GM23338 (cell line): ENCODE results near the gene FLVCR1. TPM values are rescaled to one million over a fixed set of nuclear protein-coding genes. Genes with fewer than 3 reads are reported as not detected.

Source experiments
- ATAC-seq: fragments of 200-7000 bp; cut with Tn5 transposase; 3 replicates; pipeline ENCODE4 v1.9.1; 2020
- DNase-seq: peaks from one replicate; pipeline ENCODE4 v3.0.0-alpha.2; 2015; ENCODE audit warnings: low spot score
- H2AFZ ChIP-seq: fragments of 200-600 bp; sonication (generic); 2 replicates; pipeline ENCODE4 v1.8.0; 2016; ENCODE audit warnings: antibody characterized with exemption, mild to moderate bottlenecking, moderate library complexity
- H3F3A ChIP-seq: fragments of 200-600 bp; sonication (generic); replicated peaks from 2 replicates; pipeline ENCODE4 v1.8.0; 2017; ENCODE audit warnings: antibody characterized with exemption, mixed run types, low read depth
- H3K27ac ChIP-seq: fragments of 200-600 bp; sonication (generic); 2 replicates; pipeline ENCODE4 v1.6.1; 2016; ENCODE audit warnings: low read depth
- H3K27me3 ChIP-seq: fragments of 200-600 bp; sonication (generic); 2 replicates; pipeline ENCODE4 v1.8.0; 2016; ENCODE audit warnings: mild to moderate bottlenecking, mixed run types, moderate library complexity; ENCODE audit not compliant: insufficient read depth
- H3K36me3 ChIP-seq: fragments of 200-600 bp; sonication (generic); 2 replicates; pipeline ENCODE4 v1.8.0; 2016; ENCODE audit warnings: mild to moderate bottlenecking; ENCODE audit not compliant: insufficient read depth
- H3K4me1 ChIP-seq: fragments of 200-600 bp; sonication (generic); 2 replicates; pipeline ENCODE4 v1.8.0; 2016; ENCODE audit warnings: mild to moderate bottlenecking, moderate library complexity; ENCODE audit not compliant: insufficient read depth
- H3K4me2 ChIP-seq: fragments of 200-600 bp; sonication (generic); 2 replicates; pipeline ENCODE4 v1.7.1; 2017; ENCODE audit warnings: mixed run types
- H3K4me3 ChIP-seq: fragments of 200-600 bp; sonication (generic); 2 replicates; pipeline ENCODE4 v1.6.1; 2016; ENCODE audit warnings: mixed run types
- H3K79me2 ChIP-seq: fragments of 200-600 bp; sonication (generic); replicated peaks from 2 replicates; pipeline ENCODE4 v1.8.0; 2017; ENCODE audit warnings: mild to moderate bottlenecking; ENCODE audit not compliant: insufficient read depth
- H3K9me2 ChIP-seq: fragments of 200-600 bp; sonication (generic); 2 replicates; pipeline ENCODE4 v1.8.0; 2017; ENCODE audit not compliant: insufficient read depth
- H4K20me1 ChIP-seq: fragments of 200-600 bp; sonication (generic); replicated peaks from 2 replicates; pipeline ENCODE4 v1.8.0; 2017; ENCODE audit warnings: mild to moderate bottlenecking; ENCODE audit not compliant: insufficient read depth
- H3K27ac Mint-ChIP-seq: 2 replicates; pipeline ENCODE4 v1.8.0; 2020; ENCODE audit warnings: inconsistent platforms, mild to moderate bottlenecking, moderate library complexity, mixed read lengths
- H3K27me3 Mint-ChIP-seq: 3 replicates; pipeline ENCODE4 v1.8.0; 2022; ENCODE audit warnings: low read depth, mild to moderate bottlenecking, moderate library complexity, mixed read lengths, inconsistent platforms; ENCODE audit not compliant: insufficient read depth, poor library complexity
- H3K36me3 Mint-ChIP-seq: 3 replicates; pipeline ENCODE4 v1.8.0; 2021; ENCODE audit warnings: low read depth, mild to moderate bottlenecking, inconsistent platforms, moderate library complexity, mixed read lengths
- H3K4me1 Mint-ChIP-seq: 3 replicates; pipeline ENCODE4 v1.8.0; 2020; ENCODE audit warnings: mild to moderate bottlenecking, inconsistent platforms, mixed read lengths
- H3K4me3 Mint-ChIP-seq: 3 replicates; pipeline ENCODE4 v1.8.0; 2021; ENCODE audit warnings: moderate library complexity, mild to moderate bottlenecking, inconsistent platforms, mixed read lengths
- H3K9me3 Mint-ChIP-seq: 3 replicates; pipeline ENCODE4 v1.8.0; 2020; ENCODE audit warnings: moderate library complexity, mild to moderate bottlenecking, inconsistent platforms, mixed read lengths
- CREB1 ChIP-seq: fragments of 250-450 bp; sonication (Bioruptor Pico); IDR thresholded peaks from 2 replicates; pipeline ENCODE4 v1.5.0; 2020; ENCODE audit warnings: low read depth, mild to moderate bottlenecking, moderate library complexity
- CTCF ChIP-seq, 2 experiments: fragments of 200-600 bp in 1 of 2; sonication (generic) in 1 of 2; conservative IDR thresholded peaks; 2 replicates each; pipeline versions ENCODE4 v1.5.1 to v1.6.1; 2016 to 2017; ENCODE audit warnings: antibody characterized with exemption in 2 of 2, low read depth in 2 of 2, mild to moderate bottlenecking in 2 of 2, moderate library complexity in 1 of 2
- EZH2phosphoT487 ChIP-seq: fragments of 200-600 bp; sonication (generic); IDR thresholded peaks from one replicate; pipeline ENCODE4 v1.8.1; 2018; ENCODE audit warnings: antibody characterized with exemption; ENCODE audit not compliant: unreplicated experiment
- JUNB ChIP-seq: IDR thresholded peaks from one replicate; pipeline ENCODE4 v1.6.1; 2016; ENCODE audit warnings: antibody characterized with exemption; ENCODE audit not compliant: unreplicated experiment
- NANOG ChIP-seq: IDR thresholded peaks from 2 replicates; pipeline ENCODE4 v1.6.1; 2016; ENCODE audit warnings: antibody characterized with exemption, borderline replicate concordance
- POLR2AphosphoS5 ChIP-seq: IDR thresholded peaks from 2 replicates; pipeline ENCODE4 v1.6.1; 2016; ENCODE audit warnings: antibody characterized with exemption, low read depth
- REST ChIP-seq: IDR thresholded peaks from one replicate; pipeline ENCODE4 v1.6.1; 2018; ENCODE audit warnings: antibody characterized with exemption; ENCODE audit not compliant: unreplicated experiment
- ZNF114 ChIP-seq: fragments of 250-450 bp; sonication (Bioruptor Pico); IDR thresholded peaks from 2 replicates; pipeline ENCODE4 v1.5.0; 2020; ENCODE audit warnings: mild to moderate bottlenecking, moderate library complexity
- polyA plus RNA-seq: library from polyadenylated mRNA; unstranded; fragments of >200 nt; fragmentation: Nextera tagmentation; extraction: Ambion mirVana; gene quantifications from 2 replicates; pipeline ENCODE4 v1.2.1, GENCODE V29; 2016
- total RNA-seq: library from RNA; depleted of rRNA; stranded (reverse); fragments of >200 nt; shearing (Covaris generic); gene quantifications from 2 replicates; pipeline ENCODE4 v1.2.3, GENCODE V29; 2014
- TF ChIP-seq, protein P1 (sequence below): fragments of 250-450 bp; sonication (Bioruptor Pico); IDR thresholded peaks from 2 replicates; pipeline ENCODE4 v1.5.0; 2020; ENCODE audit warnings: mild to moderate bottlenecking, moderate library complexity
- TF ChIP-seq, protein P2 (sequence below): IDR thresholded peaks from 2 replicates; pipeline ENCODE4 v1.6.1; 2016; ENCODE audit warnings: antibody characterized with exemption

The FLVCR1 gene
- total and polyA plus RNA-seq, 2 experiments from 2014 or later, result 60.5 to 93.5 TPM

DNA sequence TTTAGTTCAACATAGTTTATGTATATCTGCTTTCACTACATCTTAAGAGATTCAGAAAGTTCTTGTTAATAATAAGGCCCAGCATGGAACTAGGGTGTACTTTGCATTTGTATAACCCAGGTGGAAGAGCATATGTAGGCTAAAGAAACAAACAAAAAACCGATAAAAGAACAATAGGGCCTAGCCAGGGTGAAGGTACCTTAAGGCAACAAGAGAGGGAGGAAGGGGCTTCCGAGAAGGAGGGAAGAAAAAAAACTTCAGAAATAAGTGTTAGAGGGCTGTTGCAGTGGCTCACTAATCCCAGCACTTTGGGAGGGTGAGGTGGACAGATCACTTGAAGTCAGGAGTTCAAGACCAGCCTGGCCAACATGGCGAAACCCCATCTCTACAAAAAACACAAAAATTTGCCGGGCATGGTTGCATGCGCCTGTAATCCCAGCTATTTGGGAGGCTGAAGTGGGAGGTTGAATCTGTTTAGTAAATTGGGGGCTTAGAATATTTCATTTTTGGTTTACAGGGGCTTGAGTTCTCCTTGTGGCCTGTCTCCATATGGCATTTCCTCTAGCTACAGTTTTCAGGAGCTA is 5.9 kb upstream of the FLVCR1 start (continued):
- TF ChIP-seq, protein P1, sequence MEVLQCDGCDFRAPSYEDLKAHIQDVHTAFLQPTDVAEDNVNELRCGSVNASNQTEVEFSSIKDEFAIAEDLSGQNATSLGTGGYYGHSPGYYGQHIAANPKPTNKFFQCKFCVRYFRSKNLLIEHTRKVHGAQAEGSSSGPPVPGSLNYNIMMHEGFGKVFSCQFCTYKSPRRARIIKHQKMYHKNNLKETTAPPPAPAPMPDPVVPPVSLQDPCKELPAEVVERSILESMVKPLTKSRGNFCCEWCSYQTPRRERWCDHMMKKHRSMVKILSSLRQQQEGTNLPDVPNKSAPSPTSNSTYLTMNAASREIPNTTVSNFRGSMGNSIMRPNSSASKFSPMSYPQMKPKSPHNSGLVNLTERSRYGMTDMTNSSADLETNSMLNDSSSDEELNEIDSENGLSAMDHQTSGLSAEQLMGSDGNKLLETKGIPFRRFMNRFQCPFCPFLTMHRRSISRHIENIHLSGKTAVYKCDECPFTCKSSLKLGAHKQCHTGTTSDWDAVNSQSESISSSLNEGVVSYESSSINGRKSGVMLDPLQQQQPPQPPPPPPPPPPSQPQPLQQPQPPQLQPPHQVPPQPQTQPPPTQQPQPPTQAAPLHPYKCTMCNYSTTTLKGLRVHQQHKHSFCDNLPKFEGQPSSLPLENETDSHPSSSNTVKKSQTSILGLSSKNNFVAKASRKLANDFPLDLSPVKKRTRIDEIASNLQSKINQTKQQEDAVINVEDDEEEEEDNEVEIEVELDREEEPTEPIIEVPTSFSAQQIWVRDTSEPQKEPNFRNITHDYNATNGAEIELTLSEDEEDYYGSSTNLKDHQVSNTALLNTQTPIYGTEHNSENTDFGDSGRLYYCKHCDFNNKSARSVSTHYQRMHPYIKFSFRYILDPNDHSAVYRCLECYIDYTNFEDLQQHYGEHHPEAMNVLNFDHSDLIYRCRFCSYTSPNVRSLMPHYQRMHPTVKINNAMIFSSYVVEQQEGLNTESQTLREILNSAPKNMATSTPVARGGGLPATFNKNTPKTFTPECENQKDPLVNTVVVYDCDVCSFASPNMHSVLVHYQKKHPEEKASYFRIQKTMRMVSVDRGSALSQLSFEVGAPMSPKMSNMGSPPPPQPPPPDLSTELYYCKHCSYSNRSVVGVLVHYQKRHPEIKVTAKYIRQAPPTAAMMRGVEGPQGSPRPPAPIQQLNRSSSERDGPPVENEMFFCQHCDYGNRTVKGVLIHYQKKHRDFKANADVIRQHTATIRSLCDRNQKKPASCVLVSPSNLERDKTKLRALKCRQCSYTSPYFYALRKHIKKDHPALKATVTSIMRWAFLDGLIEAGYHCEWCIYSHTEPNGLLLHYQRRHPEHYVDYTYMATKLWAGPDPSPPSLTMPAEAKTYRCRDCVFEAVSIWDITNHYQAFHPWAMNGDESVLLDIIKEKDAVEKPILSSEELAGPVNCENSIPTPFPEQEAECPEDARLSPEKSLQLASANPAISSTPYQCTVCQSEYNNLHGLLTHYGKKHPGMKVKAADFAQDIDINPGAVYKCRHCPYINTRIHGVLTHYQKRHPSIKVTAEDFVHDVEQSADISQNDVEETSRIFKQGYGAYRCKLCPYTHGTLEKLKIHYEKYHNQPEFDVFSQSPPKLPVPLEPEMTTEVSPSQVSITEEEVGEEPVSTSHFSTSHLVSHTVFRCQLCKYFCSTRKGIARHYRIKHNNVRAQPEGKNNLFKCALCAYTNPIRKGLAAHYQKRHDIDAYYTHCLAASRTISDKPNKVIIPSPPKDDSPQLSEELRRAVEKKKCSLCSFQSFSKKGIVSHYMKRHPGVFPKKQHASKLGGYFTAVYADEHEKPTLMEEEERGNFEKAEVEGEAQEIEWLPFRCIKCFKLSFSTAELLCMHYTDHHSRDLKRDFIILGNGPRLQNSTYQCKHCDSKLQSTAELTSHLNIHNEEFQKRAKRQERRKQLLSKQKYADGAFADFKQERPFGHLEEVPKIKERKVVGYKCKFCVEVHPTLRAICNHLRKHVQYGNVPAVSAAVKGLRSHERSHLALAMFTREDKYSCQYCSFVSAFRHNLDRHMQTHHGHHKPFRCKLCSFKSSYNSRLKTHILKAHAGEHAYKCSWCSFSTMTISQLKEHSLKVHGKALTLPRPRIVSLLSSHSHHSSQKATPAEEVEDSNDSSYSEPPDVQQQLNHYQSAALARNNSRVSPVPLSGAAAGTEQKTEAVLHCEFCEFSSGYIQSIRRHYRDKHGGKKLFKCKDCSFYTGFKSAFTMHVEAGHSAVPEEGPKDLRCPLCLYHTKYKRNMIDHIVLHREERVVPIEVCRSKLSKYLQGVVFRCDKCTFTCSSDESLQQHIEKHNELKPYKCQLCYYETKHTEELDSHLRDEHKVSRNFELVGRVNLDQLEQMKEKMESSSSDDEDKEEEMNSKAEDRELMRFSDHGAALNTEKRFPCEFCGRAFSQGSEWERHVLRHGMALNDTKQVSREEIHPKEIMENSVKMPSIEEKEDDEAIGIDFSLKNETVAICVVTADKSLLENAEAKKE (CRISPR knock-in tag), result no peak
- TF ChIP-seq, protein P2, sequence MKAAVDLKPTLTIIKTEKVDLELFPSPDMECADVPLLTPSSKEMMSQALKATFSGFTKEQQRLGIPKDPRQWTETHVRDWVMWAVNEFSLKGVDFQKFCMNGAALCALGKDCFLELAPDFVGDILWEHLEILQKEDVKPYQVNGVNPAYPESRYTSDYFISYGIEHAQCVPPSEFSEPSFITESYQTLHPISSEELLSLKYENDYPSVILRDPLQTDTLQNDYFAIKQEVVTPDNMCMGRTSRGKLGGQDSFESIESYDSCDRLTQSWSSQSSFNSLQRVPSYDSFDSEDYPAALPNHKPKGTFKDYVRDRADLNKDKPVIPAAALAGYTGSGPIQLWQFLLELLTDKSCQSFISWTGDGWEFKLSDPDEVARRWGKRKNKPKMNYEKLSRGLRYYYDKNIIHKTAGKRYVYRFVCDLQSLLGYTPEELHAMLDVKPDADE, result no peak
- TF ChIP-seq JUNB (no peak), NANOG (peak; percentile 94), ZNF114 (peak; percentile 84; the same call in 1 of the 2 replicates)

DNA sequence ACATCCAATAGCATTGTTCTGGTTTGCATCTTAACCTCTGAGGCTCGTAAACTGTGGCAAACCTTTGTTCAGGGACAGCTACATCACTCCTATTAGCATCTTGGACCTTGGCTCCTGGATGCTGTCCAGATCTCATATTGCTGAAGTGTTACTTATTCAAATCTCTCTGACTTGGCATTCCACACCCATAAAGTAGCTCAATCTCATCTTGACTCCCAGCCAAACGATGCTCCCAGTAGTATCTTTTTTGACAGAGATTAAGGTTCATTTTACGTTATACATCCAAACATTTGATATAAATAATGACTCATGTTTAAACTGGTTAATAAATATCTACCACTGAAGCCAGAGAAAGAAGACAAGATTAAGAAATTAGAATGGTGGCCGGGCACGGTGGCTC is 4.4 kb upstream of the FLVCR1 start:
- peaks cover 33% of the 10 kb centered on the region for H3K4me1 ChIP-seq
- H3K9me3 Mint-ChIP-seq, result peaks cover 23% of the 10 kb centered on the region
- no peaks in the 10 kb centered on the region for H3K27me3 ChIP-seq
- H4K20me1 ChIP-seq, result peaks cover 4% of the 10 kb centered on the region; the same call in 1 of the 2 replicates
- peaks cover 9% of the 10 kb centered on the region; the same call in 1 of the 2 replicates for H3F3A ChIP-seq
- peaks cover 35% of the 10 kb centered on the region for H3K4me1 Mint-ChIP-seq
- 0 out of 2 replicates have a peak overlapping the region, but pooled peaks have one; percentile 12 for H3K4me2 ChIP-seq
- no peaks in the 10 kb centered on the region; the same call in 1 of the 2 replicates for H3K9me2 ChIP-seq
- H3K4me3 ChIP-seq, result no peak overlapping the region
- H3K27me3 Mint-ChIP-seq, result peaks cover 21% of the 10 kb centered on the region
- no peaks in the 10 kb centered on the region for H3K36me3 ChIP-seq
- no peak overlapping the region; the same call in 2 of the 3 replicates for H3K4me3 Mint-ChIP-seq
- no peak for ATAC-seq
- no peak overlapping the region for H2AFZ ChIP-seq
- peaks cover 38% of the 10 kb centered on the region for H3K36me3 Mint-ChIP-seq
- H3K79me2 ChIP-seq, result peaks cover 57% of the 10 kb centered on the region
- no peak overlapping the region for H3K27ac Mint-ChIP-seq
- no peak for DNase-seq
- H3K27ac ChIP-seq, result no peak overlapping the region
- TF ChIP-seq, protein P2, result no peak
- TF ChIP-seq CTCF (conservative IDR thresholded peaks at IDR 0.05; ENCODE audit: low read depth in 2 of 2), result no peak
- TF ChIP-seq POLR2AphosphoS5, result no peak
- no peak for TF ChIP-seq CREB1 (CRISPR knock-in tag)
- TF ChIP-seq EZH2phosphoT487, result no peak
- TF ChIP-seq REST, result no peak
